T-helper 17 cell (primary cell): ENCODE data around the gene LCAT. TPM values are rescaled to one million over a fixed set of nuclear protein-coding genes. Genes with fewer than 3 reads are reported as not detected.

Source experiments
- ATAC-seq: fragments of 150-1000 bp; cut with Tn5 transposase; 2 replicates; pipeline ENCODE4 v1.10.0; 2021; ENCODE audit warnings: mild to moderate bottlenecking, moderate library complexity
- DNase-seq, 3 donors: peaks; one replicate each; pipeline versions ENCODE4 v3.0.0 to v3.0.0-alpha.2; 2020 to 2021
- H3K9me3 ChIP-seq: one replicate; pipeline ENCODE4 v1.7.0; 2013; ENCODE audit warnings: low read length, mild to moderate bottlenecking; ENCODE audit not compliant: control insufficient read depth, poor library complexity, severe bottlenecking
- H3K27ac Mint-ChIP-seq: one replicate; pipeline ENCODE4 v1.8.0; 2022; ENCODE audit warnings: mild to moderate bottlenecking, moderate library complexity, mixed read lengths
- H3K27me3 Mint-ChIP-seq: one replicate; pipeline ENCODE4 v1.8.0; 2022; ENCODE audit warnings: mixed read lengths
- H3K36me3 Mint-ChIP-seq: one replicate; pipeline ENCODE4 v1.8.0; 2022; ENCODE audit warnings: low read depth, mixed read lengths
- H3K4me1 Mint-ChIP-seq: one replicate; pipeline ENCODE4 v1.8.0; 2022; ENCODE audit warnings: mild to moderate bottlenecking, mixed read lengths
- H3K4me3 Mint-ChIP-seq: one replicate; pipeline ENCODE4 v1.8.0; 2022; ENCODE audit warnings: mild to moderate bottlenecking, moderate library complexity, mixed read lengths
- total RNA-seq, 4 donors: library from RNA in 2 of 4; stranded (reverse) in 2 of 4; gene quantifications; one replicate each; pipeline ENCODE4 v1.2.3 and lab custom pipeline; 2022 to 2026

The LCAT gene, protein sequence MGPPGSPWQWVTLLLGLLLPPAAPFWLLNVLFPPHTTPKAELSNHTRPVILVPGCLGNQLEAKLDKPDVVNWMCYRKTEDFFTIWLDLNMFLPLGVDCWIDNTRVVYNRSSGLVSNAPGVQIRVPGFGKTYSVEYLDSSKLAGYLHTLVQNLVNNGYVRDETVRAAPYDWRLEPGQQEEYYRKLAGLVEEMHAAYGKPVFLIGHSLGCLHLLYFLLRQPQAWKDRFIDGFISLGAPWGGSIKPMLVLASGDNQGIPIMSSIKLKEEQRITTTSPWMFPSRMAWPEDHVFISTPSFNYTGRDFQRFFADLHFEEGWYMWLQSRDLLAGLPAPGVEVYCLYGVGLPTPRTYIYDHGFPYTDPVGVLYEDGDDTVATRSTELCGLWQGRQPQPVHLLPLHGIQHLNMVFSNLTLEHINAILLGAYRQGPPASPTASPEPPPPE
- total RNA-seq (1 to 10 TPM; 4.6 to 5.7 TPM), total RNA-seq (lab: John Stamatoyannopoulos, UW) (2.2 to 2.5 reads per million in 2 donors)

- no peaks in the 10 kb centered on the region for H3K9me3 ChIP-seq
- Mint-ChIP-seq H3K4me3 (no peak within 1 kb of the TSS), H3K27ac (no peak within 1 kb of the TSS), H3K27me3 (no peaks in the 10 kb centered on the region), H3K4me1 (peaks cover 17% of the 10 kb centered on the region), H3K36me3 (no peaks in the 10 kb centered on the region)
- ATAC-seq, result no peak
- DNase-seq, result no peak
Measured at GRCh38 chr16:67943619-67944504, at the start of gene LCAT. LCAT (minus strand) TSS chr16:67944120; CDS start chr16:67944101, 19 bp downstream.

GRCh38 chr16:67993207-67994039 is 49.5 kb upstream of the LCAT start:
- Mint-ChIP-seq H3K4me3 (peak overlapping the region; percentile 88), H3K27me3 (no peaks in the 10 kb centered on the region), H3K4me1 (peaks cover 23% of the 10 kb centered on the region), H3K27ac (peak overlapping the region; percentile 84), H3K36me3 (no peaks in the 10 kb centered on the region)
- DNase-seq, result peak; percentile 76 to 82 (median 77)
- ATAC-seq, result peak; percentile 92
- H3K9me3 ChIP-seq, result no peaks in the 10 kb centered on the region

DNA sequence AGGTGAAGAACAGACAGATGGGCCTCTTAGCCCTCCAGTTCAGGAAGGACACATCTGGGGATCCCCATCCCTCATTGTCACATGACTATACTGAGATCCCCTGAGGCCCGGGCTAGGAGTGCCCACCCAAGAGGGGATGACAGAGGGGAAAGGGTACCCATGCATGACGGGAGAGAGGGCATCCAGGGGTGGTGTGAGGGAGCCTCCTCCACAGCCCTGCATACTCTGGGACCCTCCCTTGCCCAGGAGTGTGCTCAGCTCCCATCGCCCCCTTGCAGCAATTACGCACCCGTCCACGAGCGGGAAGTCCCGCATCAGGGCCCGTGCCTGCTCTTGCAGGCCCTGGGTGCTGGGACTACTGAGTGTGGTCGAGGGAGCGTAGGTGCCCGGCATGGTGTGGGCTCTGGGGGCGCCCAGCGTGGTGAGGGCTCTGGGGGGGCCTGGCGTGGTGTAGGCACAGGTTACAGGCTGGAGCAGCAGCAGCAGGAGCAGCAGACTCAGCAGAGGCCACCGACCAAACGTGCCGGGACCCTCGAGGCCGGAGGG is 48.8 kb upstream of the LCAT start:
- H3K9me3 ChIP-seq, result no peaks in the 10 kb centered on the region
- H3K27me3 Mint-ChIP-seq, result no peaks in the 10 kb centered on the region
- no peak for DNase-seq
- peak overlapping the region; percentile 88 for H3K4me3 Mint-ChIP-seq
- no peaks in the 10 kb centered on the region for H3K36me3 Mint-ChIP-seq
- H3K4me1 Mint-ChIP-seq, result peaks cover 27% of the 10 kb centered on the region
- peak overlapping the region; percentile 84 for H3K27ac Mint-ChIP-seq
- no peak for ATAC-seq

DNA sequence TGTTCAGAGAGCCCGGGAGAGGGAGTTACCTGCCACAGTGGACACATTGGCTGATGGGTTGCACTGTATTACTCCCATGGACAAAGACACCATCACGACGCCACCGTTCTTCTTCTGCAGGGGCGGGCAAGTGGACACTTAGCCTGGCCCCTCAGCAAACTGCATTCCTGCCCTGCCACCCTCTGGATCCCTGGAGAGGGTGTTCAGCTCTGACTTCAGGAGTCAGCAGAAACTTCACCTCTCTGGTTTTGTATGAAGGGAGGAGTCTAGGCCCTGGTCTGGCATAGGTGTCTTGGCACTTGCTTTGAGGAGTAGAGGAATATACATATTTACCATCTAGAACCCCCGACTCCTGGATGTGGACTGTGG is 46.1 kb upstream of the LCAT start:
- H3K9me3 ChIP-seq, result no peaks in the 10 kb centered on the region
- Mint-ChIP-seq H3K4me1 (peaks cover 22% of the 10 kb centered on the region), H3K27ac (no peak overlapping the region), H3K4me3 (no peak overlapping the region), H3K36me3 (no peaks in the 10 kb centered on the region), H3K27me3 (no peaks in the 10 kb centered on the region)
- DNase-seq (no peak), ATAC-seq (no peak)

DNA sequence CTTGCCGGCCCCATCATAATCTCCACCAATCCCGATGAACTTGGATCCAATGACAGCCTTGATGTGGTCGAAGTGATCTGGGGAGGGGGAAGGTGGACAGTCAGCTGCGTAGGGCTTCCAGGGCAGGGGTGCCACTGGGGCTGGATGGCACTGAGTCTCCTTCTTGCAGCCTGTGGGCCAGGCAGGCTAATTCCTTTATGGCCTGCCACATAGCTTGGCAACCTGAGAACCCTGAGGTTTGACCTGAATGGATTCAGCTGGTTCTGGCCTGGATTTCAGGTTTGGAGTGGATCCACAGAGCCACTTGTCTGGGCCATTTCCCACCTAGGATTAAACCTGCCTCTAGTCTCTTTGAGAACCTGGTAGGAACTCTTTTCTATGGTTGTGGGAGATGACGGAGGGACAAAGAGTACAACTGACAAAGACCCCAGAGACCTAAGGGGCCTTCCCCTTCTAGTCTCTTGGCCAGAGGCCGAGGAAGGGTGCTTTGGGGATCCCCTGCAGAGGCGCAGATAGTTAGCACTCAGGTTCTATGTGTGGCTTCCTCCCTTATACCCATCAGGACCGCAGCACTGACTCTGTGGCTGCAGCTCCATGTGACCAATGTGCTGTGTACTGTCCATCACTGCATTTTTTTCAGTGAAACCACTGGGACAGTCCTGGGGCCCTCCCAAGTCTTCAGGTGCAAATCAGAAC is 45.5 kb upstream of the LCAT start:
- peak overlapping the region; percentile 88 for H3K27ac Mint-ChIP-seq
- H3K9me3 ChIP-seq, result no peaks in the 10 kb centered on the region
- DNase-seq (no peak), ATAC-seq (no peak)
- H3K27me3 Mint-ChIP-seq, result no peaks in the 10 kb centered on the region
- no peak overlapping the region for H3K4me3 Mint-ChIP-seq
- no peaks in the 10 kb centered on the region for H3K36me3 Mint-ChIP-seq
- peaks cover 21% of the 10 kb centered on the region for H3K4me1 Mint-ChIP-seq

GRCh38 chr16:67988675-67989074 is 44.8 kb upstream of the LCAT start:
- no peak for DNase-seq
- ATAC-seq, result no peak
- H3K9me3 ChIP-seq, result no peaks in the 10 kb centered on the region
- no peak overlapping the region for H3K4me3 Mint-ChIP-seq
- peak overlapping the region; percentile 88 for H3K27ac Mint-ChIP-seq
- no peaks in the 10 kb centered on the region for H3K36me3 Mint-ChIP-seq
- H3K27me3 Mint-ChIP-seq, result no peaks in the 10 kb centered on the region
- peaks cover 22% of the 10 kb centered on the region for H3K4me1 Mint-ChIP-seq

GRCh38 chr16:67987460-67988160 is 43.7 kb upstream of the LCAT start:
- peaks cover 25% of the 10 kb centered on the region for H3K4me1 Mint-ChIP-seq
- no peak for ATAC-seq
- DNase-seq, result no peak
- no peaks in the 10 kb centered on the region for H3K27me3 Mint-ChIP-seq
- H3K9me3 ChIP-seq, result no peaks in the 10 kb centered on the region
- no peak overlapping the region for H3K4me3 Mint-ChIP-seq
- peak overlapping the region; percentile 88 for H3K27ac Mint-ChIP-seq
- no peaks in the 10 kb centered on the region for H3K36me3 Mint-ChIP-seq

- no peaks in the 10 kb centered on the region for H3K36me3 Mint-ChIP-seq
- no peak for ATAC-seq
- no peaks in the 10 kb centered on the region for H3K27me3 Mint-ChIP-seq
- peaks cover 22% of the 10 kb centered on the region for H3K4me1 Mint-ChIP-seq
- H3K4me3 Mint-ChIP-seq, result no peak overlapping the region
- H3K9me3 ChIP-seq, result no peaks in the 10 kb centered on the region
- H3K27ac Mint-ChIP-seq, result no peak overlapping the region
- no peak for DNase-seq
Measured at GRCh38 chr16:67986949-67987348, 43.0 kb upstream of the LCAT start.

DNA sequence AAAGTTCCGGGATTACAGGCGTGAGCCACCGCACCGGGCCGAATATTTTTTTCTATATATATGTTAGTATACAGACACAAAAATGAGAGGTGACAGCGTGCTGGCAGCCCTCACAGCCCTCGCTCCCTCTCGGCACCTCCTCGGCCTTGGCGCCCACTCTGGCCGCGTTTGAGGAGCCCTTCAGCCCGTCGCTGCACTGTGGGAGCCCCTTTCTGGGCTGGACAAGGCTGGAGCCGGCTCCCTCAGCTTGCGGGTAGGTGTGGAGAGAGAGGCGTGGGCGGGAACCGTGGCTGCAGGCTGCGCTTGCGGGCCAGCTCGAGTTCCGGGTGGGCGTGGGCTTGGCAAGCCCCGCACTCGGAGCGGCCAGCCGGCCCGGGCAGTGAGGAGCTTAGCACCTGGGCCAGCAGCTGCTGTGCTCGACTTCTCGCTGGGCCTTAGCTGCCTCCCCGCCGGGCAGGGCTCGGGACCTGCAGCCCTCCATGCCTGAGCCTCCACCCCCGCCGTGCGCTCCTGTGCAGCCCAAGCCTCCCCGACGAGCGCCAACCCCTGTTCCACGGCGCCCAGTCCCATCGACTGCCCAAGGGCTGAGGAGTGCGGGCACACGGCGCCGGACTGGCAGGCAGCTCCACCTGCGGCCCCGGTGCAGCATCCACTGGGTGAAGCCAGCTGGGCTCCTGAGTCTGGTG is 38.2 kb upstream of the LCAT start:
- Mint-ChIP-seq H3K27me3 (no peaks in the 10 kb centered on the region), H3K36me3 (no peaks in the 10 kb centered on the region), H3K4me1 (peaks cover 11% of the 10 kb centered on the region), H3K4me3 (no peak overlapping the region), H3K27ac (no peak overlapping the region)
- DNase-seq (no peak), ATAC-seq (no peak)
- H3K9me3 ChIP-seq, result no peaks in the 10 kb centered on the region

GRCh38 chr16:67979955-67980678 is 36.2 kb upstream of the LCAT start, which contains the start of gene DPEP3:
DPEP3 (minus strand) TSS chr16:67980499; CDS start chr16:67980380, 119 bp downstream.
- H3K9me3 ChIP-seq, result no peaks in the 10 kb centered on the region
- Mint-ChIP-seq H3K27me3 (no peaks in the 10 kb centered on the region), H3K4me1 (peaks cover 11% of the 10 kb centered on the region), H3K27ac (no peak within 1 kb of the TSS), H3K36me3 (no peaks in the 10 kb centered on the region), H3K4me3 (no peak within 1 kb of the TSS)
- DNase-seq (no peak), ATAC-seq (no peak)
